ENCODE data around the gene CAMK2N1. TPM values are rescaled to one million over a fixed set of nuclear protein-coding genes. Genes with fewer than 3 reads are reported as not detected.

Gene CAMK2N1
- total and polyA plus RNA-seq, 12 donors: 0.89 to 68.7 (median 32.6) TPM

GRCh38 chr1:20483833-20484518 is 2.0 kb downstream of the CAMK2N1 start:
- Histone ChIP-seq H3K9me3 (replicated peaks in 1 of 3) (no peaks in the 10 kb centered on the region), H3K4me3 (peak overlapping the region; percentile 17 to 89 (median 64)), H3K36me3 (replicated peaks in 1 of 2) (no peaks in the 10 kb centered on the region), H3K27me3 (no peaks in the 10 kb centered on the region), H3K27ac (peak overlapping the region in 4 of 5 donors; percentile 56 to 79 (median 68)), H3K4me1 (replicated peaks in 1 of 2) (peaks cover 13 to 14% of the 10 kb centered on the region in 2 donors)
- TF ChIP-seq POLR2A (IDR thresholded peaks at IDR 0.05) (peak in 1 of 2 donors; percentile 38), CTCF (IDR thresholded peaks at IDR 0.05) (no peak)
- intact Hi-C loops (cut with DNase I): no loop called here
- peak in 6 of 7 donors; percentile 35 to 51 (median 42) for DNase-seq
- WGBS, 4 donors: 1 to 4% (median 3%) methylated on average over 27 to 58 of the region's 58 CpGs

DNA sequence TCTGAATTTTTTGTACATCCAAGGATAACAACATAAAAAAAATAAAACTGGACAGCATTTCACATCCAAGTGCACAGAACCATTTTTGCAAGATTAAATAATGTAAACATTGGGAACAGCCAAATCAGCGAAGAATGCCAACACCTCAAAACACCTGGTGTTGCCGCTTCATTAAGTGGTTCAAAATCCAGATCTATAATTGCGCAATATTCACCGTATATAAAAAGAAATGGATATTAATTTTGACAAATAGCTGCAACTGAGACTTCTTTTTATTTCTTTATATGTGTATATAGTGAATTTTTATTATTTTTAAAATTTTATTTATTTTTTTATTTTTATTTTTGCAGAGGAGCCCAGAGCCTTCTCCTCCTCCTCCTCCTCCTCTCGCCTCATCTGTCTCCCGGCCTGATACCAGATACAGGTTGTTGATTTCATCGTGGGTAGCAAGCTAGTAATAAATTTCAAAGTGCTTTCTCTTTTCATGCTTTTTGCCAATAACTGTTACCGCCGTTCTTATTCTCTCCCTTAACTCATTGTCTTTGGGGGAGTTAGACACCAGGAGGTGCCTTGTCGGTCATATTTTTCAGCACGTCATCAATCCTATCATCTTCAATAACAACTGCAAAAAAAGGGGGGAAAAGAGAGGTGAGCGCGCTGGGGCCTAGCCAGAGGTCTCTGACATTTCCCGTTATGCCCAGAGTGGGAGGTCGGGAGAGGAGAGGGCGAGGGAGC is 2.7 kb downstream of the CAMK2N1 start:
- peak overlapping the region in 2 of 4 donors; percentile 54 to 89 for H3K4me3 ChIP-seq
- intact Hi-C loops (cut with DNase I): no loop called here
- H3K36me3 ChIP-seq (replicated peaks in 1 of 2): no peaks in the 10 kb centered on the region
- H3K27ac ChIP-seq: peak overlapping the region in 4 of 5 donors; percentile 56 to 79 (median 68)
- DNase-seq: peak in 1 of 7 donors; percentile 63
- WGBS, 4 donors: 34 to 45% (median 40%) methylated on average over 16 of the region's 16 CpGs
- H3K27me3 ChIP-seq: no peaks in the 10 kb centered on the region
- H3K4me1 ChIP-seq (replicated peaks in 1 of 2): peaks cover 17 to 19% of the 10 kb centered on the region in 2 donors
- H3K9me3 ChIP-seq (replicated peaks in 1 of 3): no peaks in the 10 kb centered on the region
- TF ChIP-seq CTCF (IDR thresholded peaks at IDR 0.05): no peak
- no peak for TF ChIP-seq POLR2A (IDR thresholded peaks at IDR 0.05)

DNA sequence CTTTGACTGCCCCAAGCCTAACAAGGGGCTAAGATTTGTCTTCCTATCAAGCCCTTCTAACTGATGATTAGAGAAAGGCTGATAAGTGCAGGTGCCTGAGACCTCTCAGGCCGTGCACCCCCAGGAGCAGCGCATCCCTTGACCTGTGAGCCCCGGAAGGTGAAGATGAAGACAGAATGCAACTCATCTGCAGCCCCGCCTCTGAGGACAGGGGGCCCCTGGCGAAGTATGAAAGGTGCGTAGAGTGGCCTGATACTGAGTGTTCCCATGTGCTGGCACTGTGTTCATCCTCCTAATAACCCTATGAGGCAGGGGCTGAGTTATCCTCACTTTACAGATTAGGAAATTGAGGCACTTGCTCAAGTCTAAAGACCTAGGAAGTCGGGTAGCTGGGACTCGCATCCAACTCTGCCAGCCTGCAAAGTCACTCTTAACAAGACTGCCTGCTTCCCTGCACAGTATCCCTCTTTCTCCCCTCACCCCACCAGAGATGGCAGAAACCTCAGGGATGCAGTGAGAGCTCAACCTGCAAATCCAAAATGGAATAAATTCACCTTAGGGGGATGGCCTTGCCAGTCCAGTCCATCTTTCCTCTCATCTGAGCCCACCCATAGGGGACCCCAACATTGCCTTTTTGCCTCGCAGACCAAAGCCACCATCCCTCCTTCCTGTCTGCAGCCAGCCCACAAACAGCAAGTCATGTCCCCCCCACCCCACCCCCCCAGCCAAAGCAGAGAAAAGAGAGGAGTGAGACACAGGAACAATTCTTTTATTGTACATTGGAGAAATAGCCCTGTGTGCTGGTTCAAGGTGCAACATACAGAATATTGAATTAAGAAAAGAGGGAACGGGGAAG is 4.1 kb downstream of the CAMK2N1 start:
- no peaks in the 10 kb centered on the region for H3K27me3 ChIP-seq
- H3K36me3 ChIP-seq (replicated peaks in 1 of 2): no peaks in the 10 kb centered on the region
- no peak for TF ChIP-seq CTCF (IDR thresholded peaks at IDR 0.05)
- TF ChIP-seq POLR2A (IDR thresholded peaks at IDR 0.05): peak in 1 of 2 donors; percentile 5
- WGBS, 4 donors: 71 to 76% (median 75%) methylated on average over 10 of the region's 10 CpGs
- intact Hi-C loops (cut with DNase I): no loop called here
- peak overlapping the region in 1 of 5 donors; percentile 41 for H3K27ac ChIP-seq
- peak in 1 of 7 donors; percentile 51 for DNase-seq
- H3K4me3 ChIP-seq: no peak overlapping the region
- peaks cover 30 to 31% of the 10 kb centered on the region in 2 donors for H3K4me1 ChIP-seq (replicated peaks in 1 of 2)
- no peaks in the 10 kb centered on the region for H3K9me3 ChIP-seq (replicated peaks in 1 of 3)

Measured in adrenal gland (tissue), 12 donors.